NT2/D1 (cell line): Measurements from ENCODE around the gene NLGN1.

ENCODE experiments used
- YY1 ChIP-seq: IDR thresholded peaks from 2 replicates; pipeline ENCODE4 v1.6.1; 2011; ENCODE audit not compliant: insufficient read length, insufficient read depth
- ZNF274 ChIP-seq: IDR thresholded peaks from 2 replicates; pipeline ENCODE4 v1.6.1; 2011; ENCODE audit warnings: mild to moderate bottlenecking, low read depth, low read length

- TF ChIP-seq YY1 (no peak), ZNF274 (no peak)
Measured at GRCh38 chr3:173774294-173774693, 376.8 kb downstream of the NLGN1 start.
